ENCODE measurements around the gene TMTC4.

GRCh38 chr13:100664171-100664900 lies 10.3 kb downstream of the TMTC4 start:
- no peak for TF ChIP-seq CTCF (IDR thresholded peaks at IDR 0.05; ENCODE audit: low read depth, low read length)
- TF ChIP-seq MYC (IDR thresholded peaks at IDR 0.05; ENCODE audit: low read depth, low read length), result no peak

Measured in NB4 (cell line).